B cell (primary cell): ENCODE measurements around the gene LSM14A.

ENCODE experiments used
- EZH2 ChIP-seq: IDR thresholded peaks from 2 replicates; pipeline ENCODE4 v1.6.1; 2012; ENCODE audit warnings: borderline replicate concordance, low read depth, mild to moderate bottlenecking, moderate library complexity, low read length; ENCODE audit not compliant: insufficient read depth, poor library complexity, severe bottlenecking
- TF ChIP-seq, protein P1 (sequence below): fragments of 200-600 bp; IDR thresholded peaks from one replicate; pipeline ENCODE4 v1.8.0; 2022; ENCODE audit warnings: antibody characterized with exemption, mild to moderate bottlenecking

DNA sequence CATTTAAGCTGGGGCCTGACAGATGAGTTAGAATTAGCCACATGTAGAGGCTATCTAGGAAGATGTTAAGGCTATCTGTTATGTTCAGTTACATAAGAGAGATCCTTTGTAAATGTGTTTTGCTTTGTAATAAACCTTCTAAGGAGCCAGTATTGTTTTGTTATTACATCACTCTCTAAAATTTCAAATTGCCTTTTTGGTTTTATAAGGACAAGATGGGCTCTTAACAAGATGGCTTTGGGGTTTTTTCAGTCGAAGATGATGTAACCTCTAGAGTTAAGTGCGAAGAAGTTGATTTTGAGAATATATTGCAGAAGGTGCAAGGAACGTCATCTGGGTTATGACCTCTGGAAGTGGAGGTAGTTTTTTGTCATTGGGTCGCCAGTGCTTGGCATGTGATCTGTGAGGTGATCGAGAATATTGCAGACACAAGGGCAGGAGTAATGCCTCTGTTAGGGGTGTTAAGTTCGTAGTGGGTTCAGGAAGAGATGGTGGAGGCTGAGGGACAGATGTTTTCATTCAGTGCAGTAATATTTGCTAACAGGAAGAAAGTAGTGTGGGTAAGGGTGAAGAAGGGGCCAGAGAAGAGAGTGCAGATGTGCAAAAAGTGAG is 12.7 kb downstream of the LSM14A start:
- TF ChIP-seq, protein P1, sequence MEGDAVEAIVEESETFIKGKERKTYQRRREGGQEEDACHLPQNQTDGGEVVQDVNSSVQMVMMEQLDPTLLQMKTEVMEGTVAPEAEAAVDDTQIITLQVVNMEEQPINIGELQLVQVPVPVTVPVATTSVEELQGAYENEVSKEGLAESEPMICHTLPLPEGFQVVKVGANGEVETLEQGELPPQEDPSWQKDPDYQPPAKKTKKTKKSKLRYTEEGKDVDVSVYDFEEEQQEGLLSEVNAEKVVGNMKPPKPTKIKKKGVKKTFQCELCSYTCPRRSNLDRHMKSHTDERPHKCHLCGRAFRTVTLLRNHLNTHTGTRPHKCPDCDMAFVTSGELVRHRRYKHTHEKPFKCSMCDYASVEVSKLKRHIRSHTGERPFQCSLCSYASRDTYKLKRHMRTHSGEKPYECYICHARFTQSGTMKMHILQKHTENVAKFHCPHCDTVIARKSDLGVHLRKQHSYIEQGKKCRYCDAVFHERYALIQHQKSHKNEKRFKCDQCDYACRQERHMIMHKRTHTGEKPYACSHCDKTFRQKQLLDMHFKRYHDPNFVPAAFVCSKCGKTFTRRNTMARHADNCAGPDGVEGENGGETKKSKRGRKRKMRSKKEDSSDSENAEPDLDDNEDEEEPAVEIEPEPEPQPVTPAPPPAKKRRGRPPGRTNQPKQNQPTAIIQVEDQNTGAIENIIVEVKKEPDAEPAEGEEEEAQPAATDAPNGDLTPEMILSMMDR = no peak
- no peak for TF ChIP-seq EZH2
